ENCODE results near the gene CYSRT1. TPM values are rescaled to one million over a fixed set of nuclear protein-coding genes. Genes with fewer than 3 reads are reported as not detected.

Gene CYSRT1
- total RNA-seq, 3 donors from 2014 or later = not detected

DNA sequence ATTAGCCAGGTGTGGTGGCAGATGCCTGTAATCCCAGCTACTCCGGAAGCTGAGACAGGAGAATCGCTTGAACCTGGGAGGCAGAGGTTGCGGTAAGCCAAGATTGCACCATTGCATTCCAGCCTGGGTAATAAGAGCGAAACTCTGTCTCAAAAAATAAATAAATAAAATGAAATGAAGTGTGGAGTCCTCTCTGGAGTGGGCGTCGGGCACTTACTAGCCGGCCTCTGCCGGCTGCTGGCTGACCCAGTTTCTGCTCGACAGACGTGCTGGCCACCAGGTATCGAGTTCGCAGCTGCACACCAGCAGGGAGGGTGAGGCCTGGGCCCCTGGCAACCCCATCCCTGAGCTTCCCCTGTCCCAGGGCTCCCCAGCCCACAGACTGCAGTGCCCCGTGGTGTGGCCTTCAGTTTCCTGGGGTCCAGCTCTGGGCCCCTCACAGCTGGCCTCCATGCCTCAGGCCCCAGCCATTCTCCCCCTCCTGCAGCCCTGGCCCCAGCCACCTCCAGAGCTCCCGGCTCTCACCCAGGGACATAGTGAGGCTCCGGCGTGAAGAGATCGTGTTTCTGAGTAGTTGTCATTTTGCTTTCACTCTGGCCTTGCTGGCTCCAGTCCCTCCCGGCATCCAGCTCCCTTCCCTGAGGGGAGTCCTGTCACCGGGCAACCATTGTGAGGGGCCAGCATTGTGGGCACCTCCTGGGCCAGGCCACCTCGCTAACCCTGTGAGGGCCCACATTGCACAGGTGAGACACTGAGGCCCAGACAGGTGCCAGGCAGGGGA lies 22.4 kb downstream of the CYSRT1 start:
- TF ChIP-seq, protein P1, sequence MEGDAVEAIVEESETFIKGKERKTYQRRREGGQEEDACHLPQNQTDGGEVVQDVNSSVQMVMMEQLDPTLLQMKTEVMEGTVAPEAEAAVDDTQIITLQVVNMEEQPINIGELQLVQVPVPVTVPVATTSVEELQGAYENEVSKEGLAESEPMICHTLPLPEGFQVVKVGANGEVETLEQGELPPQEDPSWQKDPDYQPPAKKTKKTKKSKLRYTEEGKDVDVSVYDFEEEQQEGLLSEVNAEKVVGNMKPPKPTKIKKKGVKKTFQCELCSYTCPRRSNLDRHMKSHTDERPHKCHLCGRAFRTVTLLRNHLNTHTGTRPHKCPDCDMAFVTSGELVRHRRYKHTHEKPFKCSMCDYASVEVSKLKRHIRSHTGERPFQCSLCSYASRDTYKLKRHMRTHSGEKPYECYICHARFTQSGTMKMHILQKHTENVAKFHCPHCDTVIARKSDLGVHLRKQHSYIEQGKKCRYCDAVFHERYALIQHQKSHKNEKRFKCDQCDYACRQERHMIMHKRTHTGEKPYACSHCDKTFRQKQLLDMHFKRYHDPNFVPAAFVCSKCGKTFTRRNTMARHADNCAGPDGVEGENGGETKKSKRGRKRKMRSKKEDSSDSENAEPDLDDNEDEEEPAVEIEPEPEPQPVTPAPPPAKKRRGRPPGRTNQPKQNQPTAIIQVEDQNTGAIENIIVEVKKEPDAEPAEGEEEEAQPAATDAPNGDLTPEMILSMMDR (IDR thresholded peaks at IDR 0.05) = no peak
- Histone ChIP-seq H3K9me3 (no peaks in the 10 kb centered on the region), H3K4me1 (ENCODE audit: low read depth) (peaks cover 9% of the 10 kb centered on the region), H3K36me3 (ENCODE audit: low read depth) (no peaks in the 10 kb centered on the region), H3K4me3 (no peak overlapping the region)
- no peak for ATAC-seq
- intact Hi-C loops (cut with DNase I, micrococcal nuclease) = no loop called here
- DNase-seq = no peak

DNA sequence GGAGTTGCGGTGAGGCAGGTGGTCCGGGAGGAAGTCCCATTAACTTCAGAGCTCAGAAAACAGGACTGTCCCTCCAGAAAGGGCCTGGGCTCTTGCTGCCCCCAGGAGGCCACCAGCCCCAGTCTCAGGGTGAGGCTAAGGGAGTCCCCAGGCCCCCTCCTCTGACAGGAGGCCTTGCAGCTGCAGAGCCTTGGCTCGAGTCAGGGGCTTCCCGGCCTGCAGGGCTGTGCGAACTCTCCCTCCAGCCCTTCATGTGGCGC lies 22.9 kb downstream of the CYSRT1 start:
- no peak for ATAC-seq
- intact Hi-C loops (cut with DNase I, micrococcal nuclease) = no loop called here
- DNase-seq = no peak
- no peak overlapping the region for H3K4me3 ChIP-seq
- no peaks in the 10 kb centered on the region for H3K36me3 ChIP-seq (ENCODE audit: low read depth)
- H3K9me3 ChIP-seq = no peaks in the 10 kb centered on the region
- TF ChIP-seq, protein P1 (IDR thresholded peaks at IDR 0.05) = no peak
- peaks cover 8% of the 10 kb centered on the region for H3K4me1 ChIP-seq (ENCODE audit: low read depth)

DNA sequence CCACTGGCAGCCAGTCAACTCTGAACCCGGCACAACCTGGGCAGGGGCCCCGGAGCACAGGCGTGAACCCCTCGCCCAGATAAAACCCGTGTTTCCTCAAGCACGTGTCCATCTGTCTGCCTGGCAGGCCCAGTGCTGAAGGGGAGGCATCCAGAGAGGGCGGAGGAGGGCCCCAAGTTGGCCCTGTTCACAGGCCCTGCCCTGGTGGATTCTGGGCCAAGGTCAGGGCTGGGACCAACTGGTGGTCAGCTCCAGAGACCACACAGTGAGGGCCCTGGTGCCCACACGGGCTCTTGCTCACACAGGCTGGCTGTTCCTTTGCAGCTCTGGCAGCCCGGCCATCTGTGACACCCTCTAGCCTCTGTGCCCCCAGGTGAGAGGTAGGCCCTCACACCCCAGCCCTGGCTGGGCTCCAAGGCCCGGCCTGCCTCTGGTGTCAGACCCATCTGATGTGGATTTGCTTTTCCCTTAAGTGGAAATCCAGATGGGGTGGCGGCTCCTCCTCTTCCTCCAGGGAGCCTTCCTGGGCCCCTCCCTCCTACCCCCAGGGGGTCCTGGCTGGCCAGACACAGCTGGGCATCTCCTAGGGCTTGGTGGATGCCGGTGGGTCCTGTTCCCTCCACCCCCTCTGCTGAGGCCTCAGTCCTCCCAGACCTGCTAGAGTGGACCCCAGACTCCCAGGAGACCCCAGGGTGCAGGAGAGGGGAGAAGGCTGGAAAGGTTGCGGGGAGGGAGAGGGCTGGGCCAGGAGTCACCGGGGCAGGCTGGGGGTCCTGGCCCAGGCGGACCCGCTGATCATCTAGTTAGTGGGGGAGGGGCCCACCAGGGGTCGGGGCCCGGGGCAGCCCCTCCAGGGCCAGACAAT lies 25.6 kb downstream of the CYSRT1 start:
- Histone ChIP-seq H3K36me3 (ENCODE audit: low read depth) (no peaks in the 10 kb centered on the region), H3K9me3 (no peaks in the 10 kb centered on the region), H3K4me3 (no peak overlapping the region), H3K4me1 (ENCODE audit: low read depth) (peaks cover 11% of the 10 kb centered on the region)
- intact Hi-C loops (cut with DNase I, micrococcal nuclease) = no loop called here
- DNase-seq (no peak), ATAC-seq (no peak)
- TF ChIP-seq, protein P1 (IDR thresholded peaks at IDR 0.05) = no peak

DNA sequence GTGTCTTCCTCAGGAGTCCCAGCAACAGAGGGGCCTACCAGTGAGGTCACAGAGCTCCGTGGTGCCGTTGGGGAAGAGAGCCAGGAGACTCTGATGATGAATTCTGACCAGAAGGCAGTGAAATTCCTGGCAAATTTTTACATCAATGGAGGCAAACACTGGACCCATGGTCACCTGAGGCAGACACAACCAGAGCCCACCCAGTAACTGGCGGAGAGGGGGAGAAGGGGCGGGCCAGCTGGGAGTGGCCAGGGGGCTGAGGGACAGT lies 26.2 kb downstream of the CYSRT1 start, which contains the start of gene STPG3:
Gene STPG3 (plus strand): TSS at position 93 of the 268 bp plus-strand sequence. CDS start 1 bp downstream, at position 94.
- Histone ChIP-seq H3K36me3 (ENCODE audit: low read depth) (no peaks in the 10 kb centered on the region), H3K4me1 (ENCODE audit: low read depth) (peaks cover 14% of the 10 kb centered on the region), H3K4me3 (no peak within 1 kb of the TSS), H3K9me3 (no peaks in the 10 kb centered on the region)
- ATAC-seq = no peak
- TF ChIP-seq, protein P1 (IDR thresholded peaks at IDR 0.05) = no peak
- intact Hi-C loops (cut with DNase I, micrococcal nuclease) = no loop called here
- no peak for DNase-seq

DNA sequence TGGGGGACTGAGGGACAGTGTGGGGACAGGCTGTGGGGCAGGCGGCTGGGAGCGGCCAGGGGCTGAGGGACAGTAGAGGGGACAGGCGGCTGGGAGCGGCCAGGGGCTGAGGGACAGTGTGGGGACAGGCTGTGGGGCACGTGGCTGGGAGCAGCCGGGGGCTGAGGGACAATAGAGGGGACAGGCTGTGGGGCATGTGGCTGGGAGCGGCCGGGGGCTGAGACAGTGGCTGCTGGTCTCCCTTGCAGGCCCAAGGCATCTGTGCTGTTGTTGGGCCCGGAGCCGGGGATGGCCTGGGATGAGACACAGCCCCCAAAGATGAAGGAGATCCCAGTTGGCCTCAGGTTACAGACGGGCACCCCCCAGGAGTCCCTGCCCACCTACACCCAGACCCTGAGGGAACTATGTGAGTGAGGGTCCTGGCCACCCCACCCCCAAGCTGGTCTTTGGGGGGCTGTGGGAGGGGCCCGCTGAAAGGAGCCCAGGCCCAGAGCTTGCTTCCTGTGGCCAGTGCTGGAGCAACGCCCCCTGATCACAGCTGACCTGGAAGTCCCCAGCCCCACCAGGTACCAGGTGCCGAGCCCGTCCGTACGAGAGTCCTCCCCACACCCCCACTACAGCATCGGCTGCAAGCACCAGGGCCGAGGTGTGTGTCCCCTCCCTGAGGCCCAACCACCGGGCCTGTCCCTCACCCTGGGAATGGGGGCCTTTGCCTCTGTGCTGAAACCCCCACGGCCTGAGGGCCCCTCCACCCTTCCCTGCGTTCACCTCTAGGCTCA lies 26.7 kb downstream of the CYSRT1 start:
- TF ChIP-seq, protein P1 (IDR thresholded peaks at IDR 0.05) = no peak
- no peak overlapping the region for H3K4me3 ChIP-seq
- no peaks in the 10 kb centered on the region for H3K36me3 ChIP-seq (ENCODE audit: low read depth)
- H3K4me1 ChIP-seq (ENCODE audit: low read depth) = peaks cover 19% of the 10 kb centered on the region
- ATAC-seq (no peak), DNase-seq (no peak)
- intact Hi-C loops (cut with DNase I, micrococcal nuclease) = no loop called here
- no peaks in the 10 kb centered on the region for H3K9me3 ChIP-seq
